Measurements from ENCODE around the gene GYS1.

DNA sequence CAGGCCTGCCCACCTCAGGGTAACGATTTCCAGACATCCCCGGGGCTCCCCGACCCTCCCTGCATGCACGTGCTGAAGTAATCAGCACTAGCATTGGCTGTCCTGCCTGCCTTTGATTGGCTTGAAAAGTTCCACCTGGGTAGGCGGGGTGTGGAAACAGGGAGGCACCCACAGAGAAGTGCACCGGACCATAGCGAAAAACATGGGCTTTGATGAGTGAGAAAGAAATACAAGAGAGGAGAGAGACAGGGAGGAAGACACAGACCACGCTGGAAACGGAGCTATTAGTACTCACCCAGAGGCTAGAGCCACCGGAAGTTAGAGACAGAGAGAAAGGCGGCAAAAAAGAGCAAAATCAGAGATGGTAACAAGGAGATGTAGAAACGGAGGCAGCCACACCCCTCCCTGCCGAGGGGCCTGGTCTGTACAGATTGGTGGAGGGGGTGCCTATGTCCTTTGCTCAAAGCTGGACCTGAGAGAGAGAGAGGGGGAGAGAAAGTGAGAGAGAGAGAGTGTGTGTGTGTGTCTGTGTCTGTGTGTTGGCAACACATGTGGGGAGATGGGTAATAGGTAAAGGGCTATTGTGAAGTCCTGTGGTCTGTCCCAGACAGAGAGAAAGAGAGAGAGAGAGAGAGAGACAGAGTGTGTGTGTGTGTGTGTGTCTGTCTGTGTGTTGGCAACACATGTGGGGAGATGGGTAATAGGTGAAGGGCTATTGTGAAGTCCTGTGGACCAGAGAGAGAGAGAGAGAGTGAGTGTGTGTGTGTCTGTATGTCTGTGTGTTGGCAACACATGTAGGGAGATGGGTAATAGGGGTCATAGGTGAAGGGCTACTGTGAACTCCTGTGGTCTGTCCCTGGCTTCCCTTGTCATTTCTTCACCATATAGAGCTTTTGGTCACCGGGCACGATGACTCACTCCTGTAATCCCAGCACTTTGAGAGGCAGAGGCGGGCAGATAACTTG, 28.1 kb upstream of the GYS1 start:
- TF ChIP-seq TAF1 (IDR thresholded peaks at IDR 0.05; ENCODE audit: low read depth) (no peak), RAD21 (conservative IDR thresholded peaks at IDR 0.05) (no peak), EZH2 (IDR thresholded peaks at IDR 0.05; ENCODE audit: borderline replicate concordance, insufficient read depth, low read length, poor library complexity, severe bottlenecking) (no peak), POLR2AphosphoS5 (IDR thresholded peaks at IDR 0.05) (no peak)
- TF ChIP-seq, protein P1, sequence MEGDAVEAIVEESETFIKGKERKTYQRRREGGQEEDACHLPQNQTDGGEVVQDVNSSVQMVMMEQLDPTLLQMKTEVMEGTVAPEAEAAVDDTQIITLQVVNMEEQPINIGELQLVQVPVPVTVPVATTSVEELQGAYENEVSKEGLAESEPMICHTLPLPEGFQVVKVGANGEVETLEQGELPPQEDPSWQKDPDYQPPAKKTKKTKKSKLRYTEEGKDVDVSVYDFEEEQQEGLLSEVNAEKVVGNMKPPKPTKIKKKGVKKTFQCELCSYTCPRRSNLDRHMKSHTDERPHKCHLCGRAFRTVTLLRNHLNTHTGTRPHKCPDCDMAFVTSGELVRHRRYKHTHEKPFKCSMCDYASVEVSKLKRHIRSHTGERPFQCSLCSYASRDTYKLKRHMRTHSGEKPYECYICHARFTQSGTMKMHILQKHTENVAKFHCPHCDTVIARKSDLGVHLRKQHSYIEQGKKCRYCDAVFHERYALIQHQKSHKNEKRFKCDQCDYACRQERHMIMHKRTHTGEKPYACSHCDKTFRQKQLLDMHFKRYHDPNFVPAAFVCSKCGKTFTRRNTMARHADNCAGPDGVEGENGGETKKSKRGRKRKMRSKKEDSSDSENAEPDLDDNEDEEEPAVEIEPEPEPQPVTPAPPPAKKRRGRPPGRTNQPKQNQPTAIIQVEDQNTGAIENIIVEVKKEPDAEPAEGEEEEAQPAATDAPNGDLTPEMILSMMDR (IDR thresholded peaks at IDR 0.05; ENCODE audit: poor library complexity, severe bottlenecking), result no peak
- TF ChIP-seq, protein P2, sequence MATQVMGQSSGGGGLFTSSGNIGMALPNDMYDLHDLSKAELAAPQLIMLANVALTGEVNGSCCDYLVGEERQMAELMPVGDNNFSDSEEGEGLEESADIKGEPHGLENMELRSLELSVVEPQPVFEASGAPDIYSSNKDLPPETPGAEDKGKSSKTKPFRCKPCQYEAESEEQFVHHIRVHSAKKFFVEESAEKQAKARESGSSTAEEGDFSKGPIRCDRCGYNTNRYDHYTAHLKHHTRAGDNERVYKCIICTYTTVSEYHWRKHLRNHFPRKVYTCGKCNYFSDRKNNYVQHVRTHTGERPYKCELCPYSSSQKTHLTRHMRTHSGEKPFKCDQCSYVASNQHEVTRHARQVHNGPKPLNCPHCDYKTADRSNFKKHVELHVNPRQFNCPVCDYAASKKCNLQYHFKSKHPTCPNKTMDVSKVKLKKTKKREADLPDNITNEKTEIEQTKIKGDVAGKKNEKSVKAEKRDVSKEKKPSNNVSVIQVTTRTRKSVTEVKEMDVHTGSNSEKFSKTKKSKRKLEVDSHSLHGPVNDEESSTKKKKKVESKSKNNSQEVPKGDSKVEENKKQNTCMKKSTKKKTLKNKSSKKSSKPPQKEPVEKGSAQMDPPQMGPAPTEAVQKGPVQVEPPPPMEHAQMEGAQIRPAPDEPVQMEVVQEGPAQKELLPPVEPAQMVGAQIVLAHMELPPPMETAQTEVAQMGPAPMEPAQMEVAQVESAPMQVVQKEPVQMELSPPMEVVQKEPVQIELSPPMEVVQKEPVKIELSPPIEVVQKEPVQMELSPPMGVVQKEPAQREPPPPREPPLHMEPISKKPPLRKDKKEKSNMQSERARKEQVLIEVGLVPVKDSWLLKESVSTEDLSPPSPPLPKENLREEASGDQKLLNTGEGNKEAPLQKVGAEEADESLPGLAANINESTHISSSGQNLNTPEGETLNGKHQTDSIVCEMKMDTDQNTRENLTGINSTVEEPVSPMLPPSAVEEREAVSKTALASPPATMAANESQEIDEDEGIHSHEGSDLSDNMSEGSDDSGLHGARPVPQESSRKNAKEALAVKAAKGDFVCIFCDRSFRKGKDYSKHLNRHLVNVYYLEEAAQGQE (IDR thresholded peaks at IDR 0.05; ENCODE audit: borderline replicate concordance), result no peak
